B cell (primary cell): Measurements from ENCODE around the gene ARHGDIB. TPM values are rescaled to one million over a fixed set of nuclear protein-coding genes. Genes with fewer than 3 reads are reported as not detected.

Experiments used
- ATAC-seq: fragments of 200-7000 bp; cut with Tn5 transposase; one replicate; pipeline ENCODE4 v1.10.0; 2021; ENCODE audit warnings: low read depth, mild to moderate bottlenecking, moderate number of reproducible peaks, moderate library complexity
- CTCF ChIA-PET: fragments of 350-600 bp; sonication (Branson Sonifier 250); formaldehyde crosslinking; loops from one replicate; lab custom pipeline; 2021; ENCODE audit warnings: antibody characterized with exemption, inconsistent platforms; lab: Charles Lee
- POLR2A ChIA-PET: fragments of 350-600 bp; sonication (Branson Sonifier 250); formaldehyde crosslinking; loops from one replicate; lab custom pipeline; 2021; ENCODE audit warnings: antibody characterized with exemption; lab: Charles Lee
- DNase-seq: peaks from one replicate; pipeline ENCODE4 v3.0.0; 2013
- H2AFZ ChIP-seq: 2 replicates; pipeline ENCODE4 v1.6.1; 2012; ENCODE audit warnings: mild to moderate bottlenecking, low read depth, low read length; ENCODE audit not compliant: insufficient read depth, poor library complexity, severe bottlenecking
- H3K27ac ChIP-seq, 2 donors: 1 replicate in 1 of 2; 2 replicates in 1 of 2; pipeline ENCODE4 v1.5.1; 2012 to 2013; ENCODE audit warnings: low read length in 2 of 2, mild to moderate bottlenecking in 2 of 2, moderate library complexity in 1 of 2
- H3K27me3 ChIP-seq, 4 experiments: fragments of 200-600 bp in 1 of 4; sonication (generic) in 1 of 4; replicated peaks in 1 of 4; 1 replicate in 2 of 4; 2 replicates in 2 of 4; pipeline versions ENCODE4 v1.6.1 to v1.7.0; 2013 to 2016; ENCODE audit warnings: low read length in 3 of 4, mild to moderate bottlenecking in 2 of 4, mixed read lengths in 1 of 4, moderate library complexity in 1 of 4; ENCODE audit not compliant: insufficient read depth in 4 of 4, control insufficient read depth in 3 of 4; ENCODE audit errors: control extremely low read depth in 1 of 4
- H3K36me3 ChIP-seq, 2 experiments: replicated peaks in 1 of 2; 1 replicate in 1 of 2; 2 replicates in 1 of 2; pipeline versions ENCODE4 v1.6.1 to v1.7.1; 2013; ENCODE audit warnings: low read length in 1 of 2; ENCODE audit not compliant: insufficient read depth in 2 of 2, control insufficient read depth in 1 of 2; ENCODE audit errors: control extremely low read depth in 1 of 2, extremely low read depth in 1 of 2
- H3K4me1 ChIP-seq, 2 donors: fragments of 200-600 bp in 1 of 2; sonication (generic) in 1 of 2; 1 replicate in 1 of 2; 2 replicates in 1 of 2; pipeline versions ENCODE4 v1.5.1 to v1.6.1; 2013 to 2017; ENCODE audit warnings: low read length in 2 of 2; ENCODE audit not compliant: control insufficient read depth in 2 of 2, insufficient read depth in 2 of 2
- H3K4me2 ChIP-seq: replicated peaks from 2 replicates; pipeline ENCODE3; 2012; ENCODE audit warnings: mild to moderate bottlenecking, low read depth, low read length; ENCODE audit not compliant: poor library complexity, severe bottlenecking
- H3K4me3 ChIP-seq, 5 experiments: fragments of 200-600 bp in 1 of 5; sonication (generic) in 1 of 5; 1 replicate in 3 of 5; 2 replicates in 2 of 5; pipeline versions ENCODE4 v1.5.1 to v1.7.0; 2011 to 2016; ENCODE audit warnings: low read length in 4 of 5, mild to moderate bottlenecking in 4 of 5, low read depth in 2 of 5, control low read depth in 1 of 5, moderate library complexity in 1 of 5; ENCODE audit not compliant: insufficient read depth in 1 of 5; ENCODE audit errors: control extremely low read depth in 1 of 5, extremely low read depth in 1 of 5
- H3K79me2 ChIP-seq: fragments of 200-600 bp; sonication (generic); one replicate; pipeline ENCODE4 v1.6.0; 2016; ENCODE audit warnings: low read length; ENCODE audit not compliant: control insufficient read depth, insufficient read depth
- H3K9ac ChIP-seq: fragments of 200-600 bp; sonication (generic); 2 replicates; pipeline ENCODE4 v1.6.1; 2017; ENCODE audit warnings: mild to moderate bottlenecking, low read length, moderate library complexity
- H3K9me3 ChIP-seq, 3 donors: one replicate each; pipeline versions ENCODE4 v1.6.1 to v1.7.1; 2013; ENCODE audit warnings: low read length in 2 of 3; ENCODE audit not compliant: control insufficient read depth in 2 of 3, insufficient read depth in 1 of 3; ENCODE audit errors: control extremely low read depth in 1 of 3
- H4K20me1 ChIP-seq: 2 replicates; pipeline ENCODE4 v1.6.0; 2012; ENCODE audit warnings: mild to moderate bottlenecking, low read length; ENCODE audit not compliant: insufficient read depth, control insufficient read depth, poor library complexity, severe bottlenecking
- H3K27ac Mint-ChIP-seq: one replicate; pipeline ENCODE4 v1.8.0; 2021; ENCODE audit warnings: mixed read lengths
- H3K27me3 Mint-ChIP-seq: one replicate; pipeline ENCODE4 v1.8.0; 2021; ENCODE audit warnings: mixed read lengths
- H3K4me1 Mint-ChIP-seq: one replicate; pipeline ENCODE4 v1.8.0; 2021; ENCODE audit warnings: mixed read lengths
- H3K4me3 Mint-ChIP-seq: one replicate; pipeline ENCODE4 v1.8.0; 2021; ENCODE audit warnings: mixed read lengths
- H3K9me3 Mint-ChIP-seq: one replicate; pipeline ENCODE4 v1.8.0; 2022; ENCODE audit warnings: mixed read lengths; ENCODE audit not compliant: insufficient read depth
- EZH2 ChIP-seq: IDR thresholded peaks from 2 replicates; pipeline ENCODE4 v1.6.1; 2012; ENCODE audit warnings: borderline replicate concordance, low read depth, mild to moderate bottlenecking, moderate library complexity, low read length; ENCODE audit not compliant: insufficient read depth, poor library complexity, severe bottlenecking
- WGBS: methylation state at CpG from one replicate; pipeline ENCODE4 v1.1.5; 2013; ENCODE audit warnings: missing lambda C conversion rate; ENCODE audit not compliant: insufficient coverage; 5-methylcytosine and 5-hydroxymethylcytosine counted together
- intact Hi-C: fragments of 100-400 bp; cut with micrococcal nuclease; formaldehyde crosslinking; loops from one replicate; pipeline ENCODE4 v1.10.0; 2022
- polyA plus RNA-seq: library from polyadenylated mRNA; depleted of rRNA; stranded (reverse); fragments of >200 nt; gene quantifications from 2 replicates; pipeline ENCODE4 v1.2.3, GENCODE V29; 2012
- total RNA-seq, 2 donors: library from RNA; stranded (reverse); fragments of 120-200 nt in 1 of 2; gene quantifications; 1 replicate in 1 of 2; 2 replicates in 1 of 2; pipeline versions ENCODE4 v1.2.3 to v1.2.4, GENCODE V29; 2013 to 2022
- TF ChIP-seq, protein P1 (sequence below): fragments of 200-600 bp; IDR thresholded peaks from one replicate; pipeline ENCODE4 v1.8.0; 2022; ENCODE audit warnings: antibody characterized with exemption, mild to moderate bottlenecking

Gene ARHGDIB
- total and polyA plus RNA-seq, 2 donors (not counting 1 experiment from before 2014, with no cell fraction given), result 514 to 826 TPM

DNA sequence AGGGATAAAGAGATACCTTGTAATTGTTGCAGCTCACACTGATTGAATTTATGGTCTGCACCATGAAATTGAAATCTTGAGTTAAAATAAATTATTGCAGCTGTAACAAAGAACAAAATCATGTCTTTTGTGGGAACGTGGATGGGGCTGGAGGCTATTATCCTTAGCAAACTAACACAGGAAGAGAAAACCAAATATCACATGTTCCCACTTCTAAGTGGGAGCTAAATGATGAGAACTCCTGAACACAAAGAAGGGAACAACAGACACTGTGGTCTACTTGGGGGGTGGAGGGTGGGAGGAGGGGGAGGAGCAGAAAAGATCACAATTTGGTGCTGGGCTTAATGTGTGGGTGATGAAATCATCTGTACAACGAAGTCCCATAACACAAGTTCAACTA lies 45.7 kb downstream of the ARHGDIB start:
- POLR2A ChIA-PET, result no interaction called here

DNA sequence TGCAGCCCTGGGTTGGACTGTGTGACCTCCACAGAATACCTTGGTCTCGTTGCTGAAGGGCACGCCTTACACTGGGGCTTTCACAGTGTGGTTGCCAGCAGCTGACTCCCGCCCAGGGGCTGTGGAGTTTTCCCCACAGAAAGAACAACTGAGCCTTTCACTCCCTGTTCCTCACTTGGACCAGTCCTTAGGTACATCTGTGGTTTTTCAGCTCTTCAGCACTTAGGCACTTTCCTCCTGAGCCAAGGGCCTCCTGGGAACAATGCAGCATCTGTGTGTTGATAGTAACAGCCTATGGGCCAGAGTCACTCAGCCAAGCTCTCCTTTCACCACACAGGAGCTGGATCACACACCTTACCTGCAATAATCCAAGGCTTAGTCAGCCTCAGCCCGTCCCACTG lies 48.0 kb downstream of the ARHGDIB start:
- H3K27ac ChIP-seq, result no peak overlapping the region
- intact Hi-C loops, result no loop called here
- ChIA-PET CTCF (interaction anchor here (0.6 to 0.8 kb wide), 2 partner anchors 81 to 82 kb away, joined by 3 to 4 read pairs; no protein-coding TSS in a partner anchor), POLR2A (no interaction called here)
- no peak overlapping the region for H2AFZ ChIP-seq
- H3K36me3 ChIP-seq, result peaks cover 1 to 52% of the 10 kb centered on the region in 2 experiments
- Mint-ChIP-seq H3K27me3 (no peaks in the 10 kb centered on the region), H3K27ac (no peak overlapping the region), H3K4me1 (peaks cover 6% of the 10 kb centered on the region), H3K4me3 (no peak overlapping the region), H3K9me3 (peaks cover 3% of the 10 kb centered on the region)
- no peak overlapping the region for H3K4me3 ChIP-seq
- 96% methylated on average over 4 of the region's 4 CpGs for WGBS
- H3K9ac ChIP-seq, result no peak overlapping the region
- no peaks in the 10 kb centered on the region for H3K9me3 ChIP-seq
- no peak for ATAC-seq
- no peaks in the 10 kb centered on the region for H3K4me1 ChIP-seq
- no peaks in the 10 kb centered on the region for H3K79me2 ChIP-seq
- H3K27me3 ChIP-seq, result no peaks in the 10 kb centered on the region
- DNase-seq, result no peak
- TF ChIP-seq EZH2, result no peak
- TF ChIP-seq, protein P1, sequence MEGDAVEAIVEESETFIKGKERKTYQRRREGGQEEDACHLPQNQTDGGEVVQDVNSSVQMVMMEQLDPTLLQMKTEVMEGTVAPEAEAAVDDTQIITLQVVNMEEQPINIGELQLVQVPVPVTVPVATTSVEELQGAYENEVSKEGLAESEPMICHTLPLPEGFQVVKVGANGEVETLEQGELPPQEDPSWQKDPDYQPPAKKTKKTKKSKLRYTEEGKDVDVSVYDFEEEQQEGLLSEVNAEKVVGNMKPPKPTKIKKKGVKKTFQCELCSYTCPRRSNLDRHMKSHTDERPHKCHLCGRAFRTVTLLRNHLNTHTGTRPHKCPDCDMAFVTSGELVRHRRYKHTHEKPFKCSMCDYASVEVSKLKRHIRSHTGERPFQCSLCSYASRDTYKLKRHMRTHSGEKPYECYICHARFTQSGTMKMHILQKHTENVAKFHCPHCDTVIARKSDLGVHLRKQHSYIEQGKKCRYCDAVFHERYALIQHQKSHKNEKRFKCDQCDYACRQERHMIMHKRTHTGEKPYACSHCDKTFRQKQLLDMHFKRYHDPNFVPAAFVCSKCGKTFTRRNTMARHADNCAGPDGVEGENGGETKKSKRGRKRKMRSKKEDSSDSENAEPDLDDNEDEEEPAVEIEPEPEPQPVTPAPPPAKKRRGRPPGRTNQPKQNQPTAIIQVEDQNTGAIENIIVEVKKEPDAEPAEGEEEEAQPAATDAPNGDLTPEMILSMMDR, result no peak
- no peaks in the 10 kb centered on the region for H4K20me1 ChIP-seq
- no peak overlapping the region for H3K4me2 ChIP-seq

More for the DNA sequence above, 45.7 kb downstream of the ARHGDIB start:
- Histone ChIP-seq H3K79me2 (no peaks in the 10 kb centered on the region), H2AFZ (no peak overlapping the region), H3K9me3 (no peaks in the 10 kb centered on the region), H3K9ac (no peak overlapping the region), H3K4me2 (no peak overlapping the region), H4K20me1 (no peaks in the 10 kb centered on the region), H3K4me1 (peaks cover 0 to 4% of the 10 kb centered on the region in 2 donors), H3K4me3 (no peak overlapping the region), H3K36me3 (peaks cover 11 to 70% of the 10 kb centered on the region in 2 experiments), H3K27ac (no peak overlapping the region), H3K27me3 (no peaks in the 10 kb centered on the region)
- ATAC-seq, result no peak
- no peak for DNase-seq
- H3K27me3 Mint-ChIP-seq, result no peaks in the 10 kb centered on the region
- peaks cover 15% of the 10 kb centered on the region for H3K4me1 Mint-ChIP-seq
- peaks cover 3% of the 10 kb centered on the region for H3K9me3 Mint-ChIP-seq
- WGBS, result no CpG with 5 or more reads among the region's 2 CpGs
- no peak overlapping the region for H3K27ac Mint-ChIP-seq
- intact Hi-C loops, result no loop called here
- CTCF ChIA-PET, result no interaction called here
- H3K4me3 Mint-ChIP-seq, result no peak overlapping the region
- TF ChIP-seq EZH2, result no peak
- TF ChIP-seq, protein P1, result no peak
